ENCODE measurements around the gene PLXND1. TPM values are rescaled to one million over a fixed set of nuclear protein-coding genes. Genes with fewer than 3 reads are reported as not detected.

PLXND1 gene
- total RNA-seq, 2 donors from 2014 or later: 73.1 to 83.2 TPM

DNA sequence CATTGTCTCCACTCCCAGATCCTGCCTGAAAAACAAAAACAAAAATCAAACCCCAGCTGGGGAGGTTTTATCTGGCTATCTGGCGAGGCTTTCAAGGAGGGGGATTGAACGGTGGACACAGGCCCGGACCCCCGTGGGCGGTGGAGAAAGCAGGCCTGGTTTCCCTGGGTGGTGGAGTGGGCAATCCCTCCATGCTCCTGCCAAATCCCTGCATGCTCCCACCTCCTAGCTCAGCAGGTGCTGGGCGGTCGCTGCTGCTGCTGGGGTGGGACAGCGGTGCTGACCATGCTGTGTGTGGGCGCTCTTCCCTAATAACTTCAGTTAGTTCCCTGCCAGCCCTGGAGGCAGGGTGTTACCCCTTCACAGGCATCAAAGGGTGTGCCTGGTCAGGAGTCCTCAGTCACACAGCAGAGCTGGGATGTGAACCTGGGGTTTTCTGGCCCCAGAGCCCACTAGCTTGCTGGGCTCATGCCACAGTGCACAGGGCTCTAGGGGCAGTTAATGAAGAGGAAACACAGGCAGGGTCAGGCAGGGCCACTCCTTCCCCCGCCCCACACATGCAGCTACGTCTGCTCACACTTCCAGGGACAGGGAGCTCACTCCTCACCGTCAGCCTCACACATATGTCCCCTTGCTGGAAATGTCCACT, 15.9 kb upstream of the PLXND1 start:
- no peak overlapping the region for H3K4me3 Mint-ChIP-seq
- no peak overlapping the region for H3K27ac ChIP-seq (ENCODE audit: low read depth, low read length)
- WGBS, 2 experiments (ENCODE audit: insufficient coverage in 1 of 2, insufficient read length in 1 of 2): 73 to 91% methylated on average over 5 to 12 of the region's 12 CpGs

DNA sequence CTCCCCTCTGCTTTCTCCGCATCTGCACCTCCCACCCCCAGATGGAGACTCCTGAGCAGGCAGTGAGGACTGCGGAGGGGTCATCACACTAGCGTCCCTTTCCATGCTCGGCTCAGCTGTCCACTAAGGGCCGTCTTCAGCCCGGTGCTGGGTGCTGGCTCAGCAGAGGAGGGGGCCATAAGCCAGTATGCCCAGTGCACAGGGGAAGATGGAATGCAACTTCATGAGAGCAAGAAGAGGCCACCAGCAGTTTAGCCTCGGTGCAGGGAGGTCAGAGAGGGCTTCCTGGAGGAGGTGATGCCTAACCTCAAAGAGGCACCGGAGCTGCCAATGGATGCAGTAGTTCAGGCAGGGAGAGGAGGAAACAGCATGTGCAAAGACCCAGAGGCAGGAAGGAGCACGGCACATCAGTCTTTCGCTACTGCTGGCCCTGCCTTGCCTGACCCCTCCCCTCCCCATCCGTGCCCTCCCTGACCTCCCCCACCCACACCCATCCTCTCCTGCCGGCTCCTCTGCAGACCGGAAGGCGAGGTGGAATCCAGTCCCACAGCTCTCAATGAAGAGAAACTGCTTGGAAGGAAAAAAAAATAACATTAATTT, 15.2 kb upstream of the PLXND1 start:
- Histone ChIP-seq H3K36me3 (ENCODE audit: control insufficient read depth, insufficient read depth, low read length) (no peaks in the 10 kb centered on the region), H3K27ac (ENCODE audit: low read depth, low read length) (no peak overlapping the region), H3K9ac (ENCODE audit: extremely low read depth, low read length, poor library complexity, severe bottlenecking) (no peak overlapping the region), H3K27me3 (ENCODE audit: control insufficient read depth, insufficient read depth, low read length, poor library complexity, severe bottlenecking) (no peaks in the 10 kb centered on the region), H3K4me1 (ENCODE audit: control insufficient read depth, insufficient read depth, low read length) (no peaks in the 10 kb centered on the region), H3K9me3 (ENCODE audit: control insufficient read depth, low read length) (no peaks in the 10 kb centered on the region), H3K4me3 (ENCODE audit: low read length) (no peak overlapping the region)
- DNase-seq: peak; percentile 47
- Mint-ChIP-seq H3K27ac (peak overlapping the region; percentile 21), H3K4me1 (peaks cover 17% of the 10 kb centered on the region), H3K9me3 (no peaks in the 10 kb centered on the region), H3K27me3 (ENCODE audit: insufficient read depth) (no peaks in the 10 kb centered on the region), H3K36me3 (ENCODE audit: low read depth) (no peaks in the 10 kb centered on the region), H3K4me3 (no peak overlapping the region)
- WGBS, 2 experiments (ENCODE audit: insufficient coverage in 1 of 2, insufficient read length in 1 of 2): 91 to 98% methylated on average over 7 to 13 of the region's 14 CpGs
- TF ChIP-seq, protein P1, sequence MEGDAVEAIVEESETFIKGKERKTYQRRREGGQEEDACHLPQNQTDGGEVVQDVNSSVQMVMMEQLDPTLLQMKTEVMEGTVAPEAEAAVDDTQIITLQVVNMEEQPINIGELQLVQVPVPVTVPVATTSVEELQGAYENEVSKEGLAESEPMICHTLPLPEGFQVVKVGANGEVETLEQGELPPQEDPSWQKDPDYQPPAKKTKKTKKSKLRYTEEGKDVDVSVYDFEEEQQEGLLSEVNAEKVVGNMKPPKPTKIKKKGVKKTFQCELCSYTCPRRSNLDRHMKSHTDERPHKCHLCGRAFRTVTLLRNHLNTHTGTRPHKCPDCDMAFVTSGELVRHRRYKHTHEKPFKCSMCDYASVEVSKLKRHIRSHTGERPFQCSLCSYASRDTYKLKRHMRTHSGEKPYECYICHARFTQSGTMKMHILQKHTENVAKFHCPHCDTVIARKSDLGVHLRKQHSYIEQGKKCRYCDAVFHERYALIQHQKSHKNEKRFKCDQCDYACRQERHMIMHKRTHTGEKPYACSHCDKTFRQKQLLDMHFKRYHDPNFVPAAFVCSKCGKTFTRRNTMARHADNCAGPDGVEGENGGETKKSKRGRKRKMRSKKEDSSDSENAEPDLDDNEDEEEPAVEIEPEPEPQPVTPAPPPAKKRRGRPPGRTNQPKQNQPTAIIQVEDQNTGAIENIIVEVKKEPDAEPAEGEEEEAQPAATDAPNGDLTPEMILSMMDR (conservative IDR thresholded peaks at IDR 0.05): no peak

More for the DNA sequence above, 15.9 kb upstream of the PLXND1 start:
- H3K4me1 ChIP-seq (ENCODE audit: control insufficient read depth, insufficient read depth, low read length): no peaks in the 10 kb centered on the region
- H3K36me3 ChIP-seq (ENCODE audit: control insufficient read depth, insufficient read depth, low read length): no peaks in the 10 kb centered on the region
- H3K27me3 ChIP-seq (ENCODE audit: control insufficient read depth, insufficient read depth, low read length, poor library complexity, severe bottlenecking): no peaks in the 10 kb centered on the region
- H3K9ac ChIP-seq (ENCODE audit: extremely low read depth, low read length, poor library complexity, severe bottlenecking): no peak overlapping the region
- H3K27me3 Mint-ChIP-seq (ENCODE audit: insufficient read depth): no peaks in the 10 kb centered on the region
- no peak overlapping the region for H3K27ac Mint-ChIP-seq
- no peak overlapping the region for H3K4me3 ChIP-seq (ENCODE audit: low read length)
- no peak for DNase-seq
- H3K9me3 Mint-ChIP-seq: no peaks in the 10 kb centered on the region
- H3K4me1 Mint-ChIP-seq: peaks cover 17% of the 10 kb centered on the region
- H3K36me3 Mint-ChIP-seq (ENCODE audit: low read depth): no peaks in the 10 kb centered on the region
- no peaks in the 10 kb centered on the region for H3K9me3 ChIP-seq (ENCODE audit: control insufficient read depth, low read length)
- TF ChIP-seq, protein P1 (conservative IDR thresholded peaks at IDR 0.05): no peak

DNA sequence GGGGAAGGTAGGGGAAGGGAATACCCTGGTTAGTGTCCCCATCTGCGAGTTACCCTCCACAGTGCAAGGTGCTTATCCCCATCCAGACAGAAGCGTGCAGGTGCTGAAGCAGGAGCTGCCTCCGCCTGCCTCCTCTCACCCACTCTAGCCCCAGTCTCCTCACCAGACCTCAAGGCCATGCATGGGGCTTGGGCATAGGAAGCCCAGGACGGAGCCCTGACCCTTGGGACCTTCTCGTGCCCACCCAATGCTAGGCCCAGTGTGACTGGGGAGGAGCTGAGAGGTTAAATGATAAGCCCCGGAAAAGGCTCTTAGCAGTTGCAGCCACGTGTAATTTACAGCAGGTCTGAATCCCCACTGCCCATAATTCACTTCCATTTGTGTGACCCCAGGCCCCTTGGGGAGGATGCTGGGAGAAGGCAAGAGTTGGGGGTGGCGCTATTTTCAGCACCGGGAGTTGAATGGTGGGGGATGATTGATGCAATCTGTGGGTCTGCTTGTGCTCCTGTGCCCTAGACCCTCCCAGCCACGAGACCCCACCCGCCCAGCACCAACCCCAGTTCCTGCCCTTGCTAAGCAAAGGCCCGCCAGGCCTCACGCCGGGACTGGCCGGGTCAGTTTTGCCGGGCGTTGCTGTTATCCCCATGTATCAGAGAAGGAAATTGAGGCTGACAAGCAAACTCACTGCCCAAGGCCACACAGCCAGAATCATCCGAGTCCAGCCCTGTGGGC, 14.5 kb upstream of the PLXND1 start:
- Mint-ChIP-seq H3K4me3 (no peak overlapping the region), H3K27ac (no peak overlapping the region), H3K36me3 (ENCODE audit: low read depth) (no peaks in the 10 kb centered on the region), H3K4me1 (peaks cover 12% of the 10 kb centered on the region), H3K27me3 (ENCODE audit: insufficient read depth) (no peaks in the 10 kb centered on the region), H3K9me3 (no peaks in the 10 kb centered on the region)
- Histone ChIP-seq H3K27ac (ENCODE audit: low read depth, low read length) (no peak overlapping the region), H3K9me3 (ENCODE audit: control insufficient read depth, low read length) (no peaks in the 10 kb centered on the region), H3K36me3 (ENCODE audit: control insufficient read depth, insufficient read depth, low read length) (no peaks in the 10 kb centered on the region), H3K4me1 (ENCODE audit: control insufficient read depth, insufficient read depth, low read length) (no peaks in the 10 kb centered on the region), H3K27me3 (ENCODE audit: control insufficient read depth, insufficient read depth, low read length, poor library complexity, severe bottlenecking) (no peaks in the 10 kb centered on the region), H3K4me3 (ENCODE audit: low read length) (no peak overlapping the region), H3K9ac (ENCODE audit: extremely low read depth, low read length, poor library complexity, severe bottlenecking) (no peak overlapping the region)
- WGBS, 2 experiments (ENCODE audit: insufficient coverage in 1 of 2, insufficient read length in 1 of 2): 88 to 97% methylated on average over 13 to 18 of the region's 18 CpGs
- TF ChIP-seq, protein P1 (conservative IDR thresholded peaks at IDR 0.05): no peak
- no peak for DNase-seq
